ENCODE measurements around the gene ZNF740. TPM values are rescaled to one million over a fixed set of nuclear protein-coding genes. Genes with fewer than 3 reads are reported as not detected.

The ZNF740 gene
- total RNA-seq, 2 experiments from 2014 or later, result 24.4 to 24.7 TPM

DNA sequence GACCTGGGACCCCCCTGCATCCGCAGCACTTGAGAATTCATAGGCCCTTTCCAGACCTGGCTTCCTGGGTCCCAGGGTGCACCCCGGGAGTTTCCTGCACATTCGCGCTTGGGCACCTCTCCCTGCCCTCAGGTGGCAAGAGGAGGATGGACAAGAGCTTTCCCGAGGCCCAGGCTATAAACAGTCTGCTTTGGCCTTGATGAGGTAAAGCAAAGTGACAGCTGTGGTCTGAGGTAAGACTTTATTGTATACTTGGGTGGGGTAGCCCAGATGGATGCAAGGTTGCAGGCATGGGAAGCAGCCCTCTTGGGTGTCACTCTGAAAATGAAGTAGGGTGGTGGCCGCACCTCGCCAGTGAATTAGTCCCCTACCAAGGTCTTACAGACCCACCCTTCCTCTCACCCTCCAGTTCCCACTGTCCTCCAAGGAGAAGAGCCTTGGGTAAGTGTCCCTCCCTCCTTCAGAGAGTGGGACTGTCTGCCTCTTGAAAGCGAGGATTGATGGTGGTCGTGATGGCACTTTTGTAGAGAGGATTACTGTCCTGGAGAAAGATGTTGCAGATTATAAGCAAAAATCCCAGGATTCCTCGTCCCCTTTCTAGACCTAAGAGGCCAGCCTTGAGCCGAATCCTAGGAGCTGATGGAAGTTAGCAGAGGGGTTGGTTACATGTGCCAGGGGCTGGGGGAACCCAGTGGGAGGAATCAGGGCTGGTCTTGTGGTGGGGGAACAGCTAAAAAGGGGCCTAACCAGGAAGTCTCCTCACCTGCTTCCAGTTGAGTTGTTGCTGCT, 10.8 kb downstream of the ZNF740 start:
- no peak for ATAC-seq (ENCODE audit: poor library complexity)
- H3K4me1 ChIP-seq (ENCODE audit: insufficient read depth, low read length), result peaks cover 21% of the 10 kb centered on the region
- no peak overlapping the region for H3K27ac ChIP-seq (ENCODE audit: low read depth in 1 of 2, low read length in 2 of 2)
- no peaks in the 10 kb centered on the region for H3K27me3 Mint-ChIP-seq
- no peaks in the 10 kb centered on the region for H3K9me3 ChIP-seq (ENCODE audit: control insufficient read depth in 1 of 2, insufficient read depth in 1 of 2, low read length in 2 of 2)
- H3K9me3 Mint-ChIP-seq, result no peaks in the 10 kb centered on the region
- H3K4me1 Mint-ChIP-seq (ENCODE audit: low read depth), result peaks cover 29% of the 10 kb centered on the region
- CTCF ChIA-PET, result interaction anchor here (5.6 kb wide), 1 partner anchor 32 kb away, joined by 32 read pairs; no protein-coding TSS in a partner anchor
- TF ChIP-seq CTCF (IDR thresholded peaks at IDR 0.05), result no peak
- intact Hi-C loops (cut with DNase I, micrococcal nuclease), result loop anchor here (2.0 to 10.0 kb wide), 3 partner anchors 16 to 126 kb away; partner anchors contain the start of gene ITGB7 (in 1 of the 2)
- H3K27ac Mint-ChIP-seq, result no peak overlapping the region
- H3K4me3 Mint-ChIP-seq, result no peak overlapping the region
- POLR2A ChIA-PET, result interaction anchor here (0.9 to 5.9 kb wide), 6 partner anchors 8 to 130 kb away, joined by 3 to 34 read pairs (median 17); partner anchors contain the start of genes AAAS, CSAD, ITGB7 and ZNF740
- H3K36me3 ChIP-seq (ENCODE audit: insufficient read depth, low read length), result peaks cover 97% of the 10 kb centered on the region
- H3K27me3 ChIP-seq (ENCODE audit: control insufficient read depth in 1 of 2, insufficient read depth in 2 of 2, low read length in 2 of 2), result no peaks in the 10 kb centered on the region
- no peak overlapping the region for H3K4me3 ChIP-seq (ENCODE audit: low read length)
- DNase-seq, result no peak
- H3K36me3 Mint-ChIP-seq (ENCODE audit: low read depth), result peaks cover 98% of the 10 kb centered on the region

DNA sequence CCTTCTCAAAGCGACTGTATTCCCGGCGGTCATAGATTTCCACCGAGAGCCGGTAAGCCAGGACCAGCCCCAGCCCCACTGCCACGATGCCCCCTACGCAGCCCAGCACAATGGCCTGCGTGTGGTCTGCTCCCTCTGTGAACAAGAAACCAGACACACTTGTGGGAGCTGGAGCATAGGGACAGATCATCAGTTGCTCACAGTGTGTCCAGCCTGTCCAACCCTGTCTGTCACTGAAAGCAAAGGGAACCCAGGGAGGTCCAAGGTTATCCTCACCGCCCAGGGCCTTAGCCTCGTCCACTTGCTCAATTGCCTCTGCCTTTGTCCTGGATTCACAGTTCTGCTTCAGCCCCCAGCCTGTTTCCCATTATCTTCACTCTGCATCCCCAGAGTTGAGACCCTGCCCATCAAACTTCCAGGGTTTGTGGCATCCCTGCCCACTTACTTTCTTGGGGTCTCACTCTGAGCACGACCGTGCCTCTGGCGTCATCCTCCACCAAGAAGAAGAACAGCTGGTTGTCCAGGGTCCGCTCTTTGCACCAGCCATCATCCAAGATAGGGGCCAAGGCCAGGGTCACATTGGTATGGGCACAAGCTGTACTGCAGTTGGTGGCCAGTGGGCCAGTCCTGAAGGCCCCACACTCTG, 11.5 kb downstream of the ZNF740 start:
- Histone ChIP-seq H3K27me3 (ENCODE audit: control insufficient read depth in 1 of 2, insufficient read depth in 2 of 2, low read length in 2 of 2) (no peaks in the 10 kb centered on the region), H3K9me3 (ENCODE audit: control insufficient read depth in 1 of 2, insufficient read depth in 1 of 2, low read length in 2 of 2) (no peaks in the 10 kb centered on the region), H3K27ac (ENCODE audit: low read depth in 1 of 2, low read length in 2 of 2) (no peak overlapping the region), H3K4me1 (ENCODE audit: insufficient read depth, low read length) (peaks cover 28% of the 10 kb centered on the region), H3K36me3 (ENCODE audit: insufficient read depth, low read length) (peaks cover 97% of the 10 kb centered on the region), H3K4me3 (ENCODE audit: low read length) (no peak overlapping the region)
- CTCF ChIA-PET, result interaction anchor here (5.6 kb wide), 1 partner anchor 32 kb away, joined by 32 read pairs; no protein-coding TSS in a partner anchor
- Mint-ChIP-seq H3K36me3 (ENCODE audit: low read depth) (peaks cover 98% of the 10 kb centered on the region), H3K9me3 (no peaks in the 10 kb centered on the region), H3K27me3 (no peaks in the 10 kb centered on the region), H3K4me3 (no peak overlapping the region), H3K4me1 (ENCODE audit: low read depth) (peaks cover 36% of the 10 kb centered on the region), H3K27ac (no peak overlapping the region)
- DNase-seq (no peak), ATAC-seq (ENCODE audit: poor library complexity) (no peak)
- intact Hi-C loops (cut with DNase I, micrococcal nuclease), result loop anchor here (2.0 to 10.0 kb wide), 3 partner anchors 15 to 127 kb away; partner anchors contain the start of gene ITGB7 (in 1 of the 2)
- no peak for TF ChIP-seq CTCF (IDR thresholded peaks at IDR 0.05)
- POLR2A ChIA-PET, result interaction anchor here (1.0 to 5.9 kb wide), 4 partner anchors 10 to 28 kb away, joined by 3 to 34 read pairs (median 16); partner anchors contain the start of genes CSAD, ITGB7 and ZNF740

DNA sequence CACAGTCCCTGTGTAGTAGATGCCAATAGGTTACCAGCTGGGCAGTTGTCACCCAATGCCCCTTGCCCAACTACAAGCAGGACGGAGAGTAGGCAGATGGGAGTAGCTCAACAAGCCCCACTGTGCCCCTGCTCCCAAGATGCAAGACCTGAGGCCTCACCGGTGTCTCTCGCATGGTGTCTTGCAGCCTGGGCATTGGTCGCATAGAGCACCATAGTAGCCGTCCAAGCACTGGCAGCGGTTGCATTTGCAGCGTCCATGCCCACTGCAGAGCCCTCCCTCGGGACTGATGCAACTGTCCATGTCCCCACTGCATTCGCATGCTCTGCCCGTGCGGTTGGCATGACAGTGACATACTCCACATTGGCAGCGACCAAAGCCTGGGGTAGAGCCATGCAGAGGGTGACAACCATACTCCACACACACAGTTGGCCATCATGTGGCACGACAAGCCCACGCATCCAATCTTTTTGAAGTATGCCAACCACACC, 12.1 kb downstream of the ZNF740 start:
- Mint-ChIP-seq H3K9me3 (no peaks in the 10 kb centered on the region), H3K4me1 (ENCODE audit: low read depth) (peaks cover 39% of the 10 kb centered on the region), H3K27ac (no peak overlapping the region), H3K4me3 (no peak overlapping the region), H3K27me3 (no peaks in the 10 kb centered on the region), H3K36me3 (ENCODE audit: low read depth) (peaks cover 96% of the 10 kb centered on the region)
- Histone ChIP-seq H3K27me3 (ENCODE audit: control insufficient read depth in 1 of 2, insufficient read depth in 2 of 2, low read length in 2 of 2) (no peaks in the 10 kb centered on the region), H3K36me3 (ENCODE audit: insufficient read depth, low read length) (peaks cover 97% of the 10 kb centered on the region), H3K27ac (ENCODE audit: low read depth in 1 of 2, low read length in 2 of 2) (no peak overlapping the region), H3K4me3 (ENCODE audit: low read length) (no peak overlapping the region), H3K4me1 (ENCODE audit: insufficient read depth, low read length) (peaks cover 34% of the 10 kb centered on the region), H3K9me3 (ENCODE audit: control insufficient read depth in 1 of 2, insufficient read depth in 1 of 2, low read length in 2 of 2) (no peaks in the 10 kb centered on the region)
- POLR2A ChIA-PET, result interaction anchor here (1.0 to 1.1 kb wide), 2 partner anchors 11 to 27 kb away, joined by 3 read pairs; no protein-coding TSS in a partner anchor
- DNase-seq (no peak), ATAC-seq (ENCODE audit: poor library complexity) (no peak)
- CTCF ChIA-PET, result interaction anchor here (5.6 kb wide), 1 partner anchor 33 kb away, joined by 32 read pairs; no protein-coding TSS in a partner anchor
- intact Hi-C loops (cut with DNase I, micrococcal nuclease), result loop anchor here in 1 of 2 experiments (10.0 kb wide), 1 partner anchor 128 kb away; no protein-coding TSS in a partner anchor
- TF ChIP-seq CTCF (IDR thresholded peaks at IDR 0.05), result no peak
